Smooth muscle cell (in vitro differentiated cells): ENCODE measurements around the gene DNAJC11. TPM values are rescaled to one million over a fixed set of nuclear protein-coding genes. Genes with fewer than 3 reads are reported as not detected.

Source experiments
- DNase-seq: peaks from one replicate; lab custom pipeline; 2025; ENCODE audit not compliant: unreplicated experiment; lab: John Stamatoyannopoulos, UW
- H2AFZ ChIP-seq: fragments of 200-600 bp; sonication (generic); 2 replicates; pipeline ENCODE4 v1.6.0; 2016; ENCODE audit warnings: antibody characterized with exemption, low read depth, mild to moderate bottlenecking
- H3F3A ChIP-seq: fragments of 200-600 bp; sonication (generic); 2 replicates; pipeline ENCODE4 v1.6.0; 2017; ENCODE audit warnings: antibody characterized with exemption, low read depth
- H3K27ac ChIP-seq: fragments of 200-600 bp; sonication (generic); 2 replicates; pipeline ENCODE4 v1.5.1; 2016; ENCODE audit warnings: low read depth, mild to moderate bottlenecking
- H3K27me3 ChIP-seq: fragments of 200-600 bp; sonication (generic); 2 replicates; pipeline ENCODE4 v1.6.1; 2016; ENCODE audit warnings: low read depth, mild to moderate bottlenecking
- H3K36me3 ChIP-seq: fragments of 200-600 bp; sonication (generic); 2 replicates; pipeline ENCODE4 v1.5.1; 2016; ENCODE audit warnings: low read depth
- H3K4me1 ChIP-seq: fragments of 200-600 bp; sonication (generic); 2 replicates; pipeline ENCODE4 v1.5.1; 2016; ENCODE audit warnings: low read depth
- H3K4me2 ChIP-seq: fragments of 200-600 bp; sonication (generic); 2 replicates; pipeline ENCODE4 v1.6.0; 2016; ENCODE audit warnings: mild to moderate bottlenecking
- H3K4me3 ChIP-seq: fragments of 200-600 bp; sonication (generic); 2 replicates; pipeline ENCODE4 v1.5.1; 2016; ENCODE audit warnings: mild to moderate bottlenecking
- H3K79me2 ChIP-seq: fragments of 200-600 bp; sonication (generic); 2 replicates; pipeline ENCODE4 v1.6.0; 2016; ENCODE audit warnings: low read depth, mild to moderate bottlenecking
- H3K9ac ChIP-seq: fragments of 200-600 bp; sonication (generic); 2 replicates; pipeline ENCODE4 v1.6.0; 2016; ENCODE audit warnings: low read depth
- H3K9me3 ChIP-seq: fragments of 200-600 bp; sonication (generic); replicated peaks from 2 replicates; pipeline ENCODE4 v1.5.1; 2016; ENCODE audit warnings: low read depth
- H4K20me1 ChIP-seq: fragments of 200-600 bp; sonication (generic); 2 replicates; pipeline ENCODE4 v1.6.0; 2016; ENCODE audit warnings: low read depth
- CTCF ChIP-seq: fragments of 200-600 bp; sonication (generic); IDR thresholded peaks from 2 replicates; pipeline ENCODE4 v1.5.1; 2017; ENCODE audit warnings: borderline replicate concordance, mild to moderate bottlenecking, antibody characterized with exemption; ENCODE audit not compliant: insufficient read depth, poor library complexity, severe bottlenecking
- WGBS: methylation state at CpG from one replicate; pipeline ENCODE4 v1.1.7; 2016; ENCODE audit warnings: low lambda C conversion rate; 5-methylcytosine and 5-hydroxymethylcytosine counted together
- polyA plus RNA-seq: library from polyadenylated mRNA; unstranded; fragments of >200 nt; fragmentation: Nextera tagmentation; extraction: Ambion mirVana; gene quantifications from 2 replicates; pipeline ENCODE4 v1.2.1, GENCODE V29; 2016
- total RNA-seq: library from RNA; depleted of rRNA; stranded (reverse); fragments of >200 nt; gene quantifications from 2 replicates; pipeline ENCODE4 v1.2.3, GENCODE V29; 2014

The DNAJC11 gene
- total and polyA plus RNA-seq, 2 experiments from 2014 or later, result 25.5 to 35.7 TPM

GRCh38 chr1:6652986-6653385, 48.6 kb downstream of the DNAJC11 start:
- H3K27ac ChIP-seq, result no peak overlapping the region
- H3F3A ChIP-seq, result no peaks in the 10 kb centered on the region
- H3K36me3 ChIP-seq, result no peaks in the 10 kb centered on the region
- H3K9me3 ChIP-seq, result no peaks in the 10 kb centered on the region
- no peak overlapping the region for H2AFZ ChIP-seq
- no peak for TF ChIP-seq CTCF
- H3K79me2 ChIP-seq, result no peaks in the 10 kb centered on the region
- no peak overlapping the region for H3K9ac ChIP-seq
- peaks cover 11% of the 10 kb centered on the region for H4K20me1 ChIP-seq
- no peak overlapping the region for H3K4me2 ChIP-seq
- H3K4me1 ChIP-seq, result no peaks in the 10 kb centered on the region
- WGBS, result 82% methylated on average over 6 of the region's 6 CpGs
- no peak overlapping the region for H3K4me3 ChIP-seq
- H3K27me3 ChIP-seq, result no peaks in the 10 kb centered on the region
- no peak for DNase-seq

GRCh38 chr1:6651909-6652308, 49.7 kb downstream of the DNAJC11 start:
- Histone ChIP-seq H3K4me3 (no peak overlapping the region), H4K20me1 (peaks cover 3% of the 10 kb centered on the region), H3K27me3 (no peaks in the 10 kb centered on the region), H3K9me3 (no peaks in the 10 kb centered on the region), H3K9ac (no peak overlapping the region), H3K4me2 (no peak overlapping the region), H3K27ac (no peak overlapping the region), H3K36me3 (no peaks in the 10 kb centered on the region), H2AFZ (no peak overlapping the region), H3F3A (no peaks in the 10 kb centered on the region), H3K79me2 (no peaks in the 10 kb centered on the region), H3K4me1 (no peaks in the 10 kb centered on the region)
- no peak for TF ChIP-seq CTCF
- DNase-seq, result no peak
- 96% methylated on average over 15 of the region's 17 CpGs for WGBS

DNA sequence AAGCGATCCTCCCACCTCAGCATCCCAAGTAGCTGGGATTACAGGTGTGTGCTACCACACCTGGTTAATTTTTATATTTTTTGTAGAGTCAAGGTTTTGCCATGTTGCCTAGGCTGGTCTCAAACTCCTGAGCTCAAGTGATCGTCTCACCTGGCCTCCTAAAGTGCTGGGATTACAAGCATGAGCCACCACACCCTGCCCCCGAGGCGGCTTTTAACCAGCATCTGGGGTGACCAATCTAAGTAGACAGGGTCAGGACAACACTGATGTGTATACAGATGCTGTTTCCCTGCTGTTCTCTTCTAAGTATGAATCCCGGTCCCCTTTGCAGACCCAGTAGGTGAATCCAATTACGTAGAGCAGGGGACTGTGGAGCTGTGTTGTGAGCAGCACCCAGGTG, 53.1 kb downstream of the DNAJC11 start:
- no peak overlapping the region for H3K4me2 ChIP-seq
- no peaks in the 10 kb centered on the region for H3K9me3 ChIP-seq
- H3K36me3 ChIP-seq, result no peaks in the 10 kb centered on the region
- H3F3A ChIP-seq, result no peaks in the 10 kb centered on the region
- no peak overlapping the region for H3K9ac ChIP-seq
- H3K27me3 ChIP-seq, result no peaks in the 10 kb centered on the region
- DNase-seq, result no peak
- H4K20me1 ChIP-seq, result no peaks in the 10 kb centered on the region
- H2AFZ ChIP-seq, result no peak overlapping the region
- H3K4me3 ChIP-seq, result no peak overlapping the region
- WGBS, result 90% methylated on average over 6 of the region's 6 CpGs
- no peaks in the 10 kb centered on the region for H3K79me2 ChIP-seq
- H3K4me1 ChIP-seq, result no peaks in the 10 kb centered on the region
- no peak for TF ChIP-seq CTCF
- H3K27ac ChIP-seq, result no peak overlapping the region

DNA sequence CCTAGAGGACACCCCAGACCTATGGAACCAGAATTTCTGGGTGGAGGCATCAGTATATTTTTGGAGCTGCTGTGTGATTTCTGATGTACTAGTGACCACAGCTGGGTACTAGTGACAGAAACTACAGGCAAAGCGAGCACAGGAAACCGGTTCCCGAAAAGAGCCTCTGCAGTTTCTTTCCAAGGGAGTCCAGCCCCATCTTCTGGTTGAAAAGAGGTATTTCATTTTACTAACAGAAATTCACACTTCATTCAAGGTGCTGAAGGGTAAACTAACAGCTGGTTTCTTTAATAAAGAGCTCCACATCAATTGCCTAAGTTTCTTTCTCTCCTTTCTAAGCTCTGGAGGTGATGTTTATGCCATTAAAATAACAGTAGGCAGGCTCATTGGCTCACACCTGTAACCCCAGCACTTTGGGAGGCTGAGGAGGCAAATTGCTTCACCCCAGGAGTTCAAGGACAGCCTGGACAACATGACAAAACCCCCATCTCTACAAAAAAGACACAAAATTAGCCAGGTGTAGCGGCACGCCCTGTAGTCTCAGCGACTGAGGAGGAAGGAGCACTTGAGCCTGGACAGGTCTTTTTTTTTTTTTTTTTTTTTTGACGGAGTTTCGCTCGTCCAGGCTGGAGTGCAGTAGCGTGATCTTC, 55.0 kb downstream of the DNAJC11 start:
- no peaks in the 10 kb centered on the region for H4K20me1 ChIP-seq
- no peaks in the 10 kb centered on the region for H3K27me3 ChIP-seq
- no peak overlapping the region for H3K4me3 ChIP-seq
- no peaks in the 10 kb centered on the region for H3F3A ChIP-seq
- WGBS, result 69% methylated on average over 10 of the region's 10 CpGs
- H3K27ac ChIP-seq, result no peak overlapping the region
- peak; percentile 58 for TF ChIP-seq CTCF
- no peak overlapping the region for H2AFZ ChIP-seq
- no peaks in the 10 kb centered on the region for H3K4me1 ChIP-seq
- no peak overlapping the region for H3K9ac ChIP-seq
- H3K79me2 ChIP-seq, result no peaks in the 10 kb centered on the region
- no peak for DNase-seq
- no peak overlapping the region for H3K4me2 ChIP-seq
- H3K36me3 ChIP-seq, result no peaks in the 10 kb centered on the region
- H3K9me3 ChIP-seq, result no peaks in the 10 kb centered on the region
